ENCODE data around the gene RASL11B. TPM values are rescaled to one million over a fixed set of nuclear protein-coding genes. Genes with fewer than 3 reads are reported as not detected.

RASL11B gene
- total and polyA plus RNA-seq, 2 donors (not counting 1 experiment from before 2014, with no cell fraction given): 0.36 to 1.2 TPM

DNA sequence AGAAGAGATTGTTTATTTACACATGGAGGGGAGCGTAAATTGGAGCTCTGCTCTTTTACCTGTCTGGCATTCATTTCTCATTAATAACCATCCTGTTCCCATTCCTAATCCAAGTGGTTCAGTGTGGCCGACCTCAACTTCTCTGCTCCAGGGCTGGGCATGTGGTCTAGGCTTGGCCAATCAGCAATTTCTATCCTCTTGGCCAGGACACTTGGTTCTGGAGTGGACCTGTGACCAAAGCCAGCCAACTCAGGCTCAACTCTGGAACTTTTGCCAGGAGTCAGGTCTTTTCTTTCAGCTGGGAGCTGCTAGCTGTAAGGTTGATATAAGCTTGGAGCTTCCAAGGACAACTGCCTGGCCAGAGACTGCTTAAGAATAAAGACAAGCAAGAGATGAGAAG is 15.6 kb upstream of the RASL11B start:
- POLR2A ChIA-PET: no interaction called here
- WGBS (ENCODE audit: insufficient coverage): 100% methylated on average over 2 of the region's 2 CpGs

DNA sequence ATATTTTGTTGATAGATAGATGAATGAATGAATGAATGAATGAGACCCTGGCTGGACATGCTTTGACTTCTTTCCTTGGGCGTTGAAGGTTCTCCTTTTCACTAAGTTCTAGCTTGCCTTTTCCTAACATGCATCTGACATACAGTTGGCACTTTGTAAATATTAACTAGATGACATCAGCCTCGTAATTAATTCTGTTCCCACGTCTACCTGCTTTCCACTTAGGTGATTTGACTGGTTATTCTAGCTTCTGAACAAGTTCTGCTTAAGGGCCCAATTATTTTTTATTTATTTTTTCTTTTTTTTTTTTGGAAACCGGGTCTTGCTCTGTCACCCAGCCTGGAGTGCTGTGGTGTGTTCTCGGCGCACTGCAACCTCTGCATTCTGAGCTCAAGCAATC is 13.9 kb upstream of the RASL11B start:
- ATAC-seq (ENCODE audit: low read depth) (no peak), DNase-seq (no peak)
- Histone ChIP-seq H3K27ac (ENCODE audit: low read length in 2 of 2) (no peak overlapping the region), H4K20me1 (ENCODE audit: control insufficient read depth, insufficient read depth, low read length, poor library complexity, severe bottlenecking) (no peaks in the 10 kb centered on the region), H3K4me2 (replicated peaks; ENCODE audit: low read depth, low read length, poor library complexity, severe bottlenecking) (no peak overlapping the region), H3K4me3 (ENCODE audit: control extremely low read depth in 1 of 5, extremely low read depth in 1 of 5, insufficient read depth in 1 of 5, low read depth in 2 of 5, low read length in 4 of 5) (no peak overlapping the region), H3K79me2 (ENCODE audit: control insufficient read depth, insufficient read depth, low read length) (no peaks in the 10 kb centered on the region), H3K4me1 (ENCODE audit: control insufficient read depth in 2 of 2, insufficient read depth in 2 of 2, low read length in 2 of 2) (peaks cover 10 to 11% of the 10 kb centered on the region in 2 donors), H3K9me3 (ENCODE audit: control extremely low read depth in 1 of 3, control insufficient read depth in 2 of 3, insufficient read depth in 1 of 3, low read length in 2 of 3) (no peaks in the 10 kb centered on the region), H3K27me3 (replicated peaks in 1 of 4; ENCODE audit: control extremely low read depth in 1 of 4, control insufficient read depth in 3 of 4, insufficient read depth in 4 of 4, low read length in 3 of 4) (no peaks in the 10 kb centered on the region), H3K36me3 (replicated peaks in 1 of 2; ENCODE audit: control extremely low read depth in 1 of 2, control insufficient read depth in 1 of 2, extremely low read depth in 1 of 2, insufficient read depth in 2 of 2, low read length in 1 of 2) (no peaks in the 10 kb centered on the region), H2AFZ (ENCODE audit: insufficient read depth, low read depth, low read length, poor library complexity, severe bottlenecking) (no peak overlapping the region), H3K9ac (ENCODE audit: low read length) (no peak overlapping the region)
- CTCF ChIA-PET: no interaction called here
- peaks cover 9% of the 10 kb centered on the region for H3K4me1 Mint-ChIP-seq
- POLR2A ChIA-PET: no interaction called here
- H3K9me3 Mint-ChIP-seq (ENCODE audit: insufficient read depth): no peaks in the 10 kb centered on the region
- WGBS (ENCODE audit: insufficient coverage): 100% methylated on average over 2 of the region's 6 CpGs
- no peak for TF ChIP-seq EZH2 (IDR thresholded peaks at IDR 0.05; ENCODE audit: borderline replicate concordance, insufficient read depth, low read depth, low read length, poor library complexity, severe bottlenecking)
- TF ChIP-seq, protein P1, sequence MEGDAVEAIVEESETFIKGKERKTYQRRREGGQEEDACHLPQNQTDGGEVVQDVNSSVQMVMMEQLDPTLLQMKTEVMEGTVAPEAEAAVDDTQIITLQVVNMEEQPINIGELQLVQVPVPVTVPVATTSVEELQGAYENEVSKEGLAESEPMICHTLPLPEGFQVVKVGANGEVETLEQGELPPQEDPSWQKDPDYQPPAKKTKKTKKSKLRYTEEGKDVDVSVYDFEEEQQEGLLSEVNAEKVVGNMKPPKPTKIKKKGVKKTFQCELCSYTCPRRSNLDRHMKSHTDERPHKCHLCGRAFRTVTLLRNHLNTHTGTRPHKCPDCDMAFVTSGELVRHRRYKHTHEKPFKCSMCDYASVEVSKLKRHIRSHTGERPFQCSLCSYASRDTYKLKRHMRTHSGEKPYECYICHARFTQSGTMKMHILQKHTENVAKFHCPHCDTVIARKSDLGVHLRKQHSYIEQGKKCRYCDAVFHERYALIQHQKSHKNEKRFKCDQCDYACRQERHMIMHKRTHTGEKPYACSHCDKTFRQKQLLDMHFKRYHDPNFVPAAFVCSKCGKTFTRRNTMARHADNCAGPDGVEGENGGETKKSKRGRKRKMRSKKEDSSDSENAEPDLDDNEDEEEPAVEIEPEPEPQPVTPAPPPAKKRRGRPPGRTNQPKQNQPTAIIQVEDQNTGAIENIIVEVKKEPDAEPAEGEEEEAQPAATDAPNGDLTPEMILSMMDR (IDR thresholded peaks at IDR 0.05): no peak
- no peak overlapping the region for H3K27ac Mint-ChIP-seq
- no peaks in the 10 kb centered on the region for H3K27me3 Mint-ChIP-seq
- intact Hi-C loops (cut with micrococcal nuclease): no loop called here
- H3K4me3 Mint-ChIP-seq: no peak overlapping the region

More for the DNA sequence above, 15.6 kb upstream of the RASL11B start:
- H3K4me1 ChIP-seq (ENCODE audit: control insufficient read depth in 2 of 2, insufficient read depth in 2 of 2, low read length in 2 of 2): peaks cover 16 to 19% of the 10 kb centered on the region in 2 donors
- H3K27ac ChIP-seq (ENCODE audit: low read length in 2 of 2): no peak overlapping the region
- ATAC-seq (ENCODE audit: low read depth) (no peak), DNase-seq (no peak)
- H3K9ac ChIP-seq (ENCODE audit: low read length): no peak overlapping the region
- CTCF ChIA-PET: no interaction called here
- intact Hi-C loops (cut with micrococcal nuclease): no loop called here
- no peak overlapping the region for H2AFZ ChIP-seq (ENCODE audit: insufficient read depth, low read depth, low read length, poor library complexity, severe bottlenecking)
- peaks cover 14% of the 10 kb centered on the region for H3K4me1 Mint-ChIP-seq
- H3K36me3 ChIP-seq (replicated peaks in 1 of 2; ENCODE audit: control extremely low read depth in 1 of 2, control insufficient read depth in 1 of 2, extremely low read depth in 1 of 2, insufficient read depth in 2 of 2, low read length in 1 of 2): no peaks in the 10 kb centered on the region
- TF ChIP-seq, protein P1 (IDR thresholded peaks at IDR 0.05): no peak
- TF ChIP-seq EZH2 (IDR thresholded peaks at IDR 0.05; ENCODE audit: borderline replicate concordance, insufficient read depth, low read depth, low read length, poor library complexity, severe bottlenecking): no peak
- H3K4me2 ChIP-seq (replicated peaks; ENCODE audit: low read depth, low read length, poor library complexity, severe bottlenecking): no peak overlapping the region
- no peaks in the 10 kb centered on the region for H3K79me2 ChIP-seq (ENCODE audit: control insufficient read depth, insufficient read depth, low read length)
- no peaks in the 10 kb centered on the region for H3K27me3 Mint-ChIP-seq
- H4K20me1 ChIP-seq (ENCODE audit: control insufficient read depth, insufficient read depth, low read length, poor library complexity, severe bottlenecking): no peaks in the 10 kb centered on the region
- no peak overlapping the region for H3K4me3 Mint-ChIP-seq
- H3K27me3 ChIP-seq (replicated peaks in 1 of 4; ENCODE audit: control extremely low read depth in 1 of 4, control insufficient read depth in 3 of 4, insufficient read depth in 4 of 4, low read length in 3 of 4): no peaks in the 10 kb centered on the region
- peaks cover 0 to 4% (median 0%) of the 10 kb centered on the region in 3 donors for H3K9me3 ChIP-seq (ENCODE audit: control extremely low read depth in 1 of 3, control insufficient read depth in 2 of 3, insufficient read depth in 1 of 3, low read length in 2 of 3)
- H3K4me3 ChIP-seq (ENCODE audit: control extremely low read depth in 1 of 5, extremely low read depth in 1 of 5, insufficient read depth in 1 of 5, low read depth in 2 of 5, low read length in 4 of 5): no peak overlapping the region
- H3K9me3 Mint-ChIP-seq (ENCODE audit: insufficient read depth): no peaks in the 10 kb centered on the region
- H3K27ac Mint-ChIP-seq: no peak overlapping the region
